RWPE2 (cell line): ENCODE data around the gene NBL1.

ENCODE experiments used
- ATAC-seq: fragments of 200-7000 bp; cut with Tn5 transposase; 3 replicates; pipeline ENCODE4 v1.9.1; 2021; ENCODE audit warnings: low read depth
- DNase-seq: peaks from one replicate; pipeline ENCODE4 v3.0.0-alpha.2; 2020; ENCODE audit warnings: low spot score
- H3K27ac ChIP-seq: fragments of 450-650 bp; 2 replicates; pipeline ENCODE4 v1.5.1; 2017; ENCODE audit warnings: mild to moderate bottlenecking; ENCODE audit not compliant: poor library complexity, severe bottlenecking
- H3K27me3 ChIP-seq: fragments of 250-450 bp; sonication (Bioruptor Pico); 2 replicates; pipeline ENCODE4 v1.5.1; 2021; ENCODE audit warnings: mild to moderate bottlenecking, moderate library complexity; ENCODE audit not compliant: insufficient read depth, poor library complexity, severe bottlenecking
- H3K36me3 ChIP-seq: fragments of 250-450 bp; sonication (Bioruptor Pico); 2 replicates; pipeline ENCODE4 v1.5.1; 2020; ENCODE audit warnings: low read depth, mild to moderate bottlenecking, moderate library complexity
- H3K4me1 ChIP-seq: fragments of 250-450 bp; sonication (Bioruptor Pico); 2 replicates; pipeline ENCODE4 v1.5.1; 2021; ENCODE audit warnings: mild to moderate bottlenecking, moderate library complexity; ENCODE audit not compliant: insufficient read depth, poor library complexity, severe bottlenecking
- H3K4me3 ChIP-seq: fragments of 250-450 bp; sonication (Bioruptor Pico); 2 replicates; pipeline ENCODE4 v1.5.1; 2021; ENCODE audit warnings: mild to moderate bottlenecking, moderate library complexity; ENCODE audit not compliant: severe bottlenecking
- H3K9me3 ChIP-seq: fragments of 250-450 bp; sonication (Bioruptor Pico); 2 replicates; pipeline ENCODE4 v1.5.1; 2021; ENCODE audit warnings: mild to moderate bottlenecking, moderate library complexity; ENCODE audit not compliant: severe bottlenecking
- CTCF ChIP-seq: fragments of 450-650 bp; IDR thresholded peaks from one replicate; pipeline ENCODE4 v1.5.1; 2017; ENCODE audit warnings: mild to moderate bottlenecking, moderate library complexity; ENCODE audit not compliant: poor library complexity, severe bottlenecking

The NBL1 gene

GRCh38 chr1:19676438-19676922 is 32.4 kb downstream of the NBL1 start:
- no peaks in the 10 kb centered on the region for H3K27me3 ChIP-seq
- H3K27ac ChIP-seq, result no peak overlapping the region
- DNase-seq (no peak), ATAC-seq (peak; percentile 71)
- no peaks in the 10 kb centered on the region for H3K9me3 ChIP-seq
- no peaks in the 10 kb centered on the region for H3K36me3 ChIP-seq
- no peak for TF ChIP-seq CTCF
- no peaks in the 10 kb centered on the region for H3K4me1 ChIP-seq
- H3K4me3 ChIP-seq, result no peak overlapping the region

- no peaks in the 10 kb centered on the region for H3K9me3 ChIP-seq
- no peak overlapping the region for H3K27ac ChIP-seq
- no peak overlapping the region for H3K4me3 ChIP-seq
- no peak for TF ChIP-seq CTCF
- no peak for DNase-seq
- ATAC-seq, result no peak
- H3K27me3 ChIP-seq, result no peaks in the 10 kb centered on the region
- no peaks in the 10 kb centered on the region for H3K36me3 ChIP-seq
- no peaks in the 10 kb centered on the region for H3K4me1 ChIP-seq
Observed at GRCh38 chr1:19678493-19678892, 34.4 kb downstream of the NBL1 start.

- Histone ChIP-seq H3K27ac (no peak overlapping the region), H3K4me1 (no peaks in the 10 kb centered on the region), H3K9me3 (no peaks in the 10 kb centered on the region), H3K36me3 (no peaks in the 10 kb centered on the region), H3K27me3 (no peaks in the 10 kb centered on the region), H3K4me3 (no peak overlapping the region)
- TF ChIP-seq CTCF, result no peak
- DNase-seq (no peak), ATAC-seq (no peak)
Observed at GRCh38 chr1:19678931-19679453, 34.9 kb downstream of the NBL1 start.

- Histone ChIP-seq H3K4me3 (no peak overlapping the region), H3K27ac (no peak overlapping the region), H3K9me3 (no peaks in the 10 kb centered on the region), H3K4me1 (no peaks in the 10 kb centered on the region), H3K27me3 (no peaks in the 10 kb centered on the region), H3K36me3 (no peaks in the 10 kb centered on the region)
- no peak for DNase-seq
- no peak; the same call in 2 of the 3 replicates for ATAC-seq
- TF ChIP-seq CTCF, result no peak
Observed at GRCh38 chr1:19679691-19680090, 35.6 kb downstream of the NBL1 start.

- no peak for DNase-seq
- Histone ChIP-seq H3K36me3 (no peaks in the 10 kb centered on the region), H3K9me3 (no peaks in the 10 kb centered on the region), H3K27me3 (no peaks in the 10 kb centered on the region), H3K27ac (no peak overlapping the region), H3K4me1 (no peaks in the 10 kb centered on the region), H3K4me3 (no peak overlapping the region)
- TF ChIP-seq CTCF, result no peak
- ATAC-seq, result no peak
Observed at GRCh38 chr1:19680644-19681043, 36.5 kb downstream of the NBL1 start.
